Measurements from ENCODE around the gene CDK12.

CDK12 gene

DNA sequence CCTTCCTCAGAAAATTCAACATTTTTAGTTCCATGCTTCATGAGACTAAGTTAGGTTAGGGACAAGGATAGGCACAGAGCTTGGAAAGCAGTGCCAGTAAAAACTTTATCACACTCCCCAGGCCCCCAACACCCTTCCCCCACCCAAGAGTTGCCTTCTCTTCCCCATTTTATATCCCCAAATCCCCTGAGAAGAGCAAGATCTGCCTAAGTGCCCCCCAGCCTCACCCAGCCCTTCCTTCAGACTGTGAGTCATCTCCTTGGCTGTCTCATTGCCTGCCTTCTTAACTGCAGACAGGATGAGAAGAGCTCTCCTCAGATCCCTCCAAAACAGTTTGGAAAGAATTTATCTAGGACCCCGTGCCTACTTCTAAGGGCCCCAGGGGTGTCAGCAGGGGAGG is 90.6 kb downstream of the CDK12 start:
- DNase-seq = no peak

DNA sequence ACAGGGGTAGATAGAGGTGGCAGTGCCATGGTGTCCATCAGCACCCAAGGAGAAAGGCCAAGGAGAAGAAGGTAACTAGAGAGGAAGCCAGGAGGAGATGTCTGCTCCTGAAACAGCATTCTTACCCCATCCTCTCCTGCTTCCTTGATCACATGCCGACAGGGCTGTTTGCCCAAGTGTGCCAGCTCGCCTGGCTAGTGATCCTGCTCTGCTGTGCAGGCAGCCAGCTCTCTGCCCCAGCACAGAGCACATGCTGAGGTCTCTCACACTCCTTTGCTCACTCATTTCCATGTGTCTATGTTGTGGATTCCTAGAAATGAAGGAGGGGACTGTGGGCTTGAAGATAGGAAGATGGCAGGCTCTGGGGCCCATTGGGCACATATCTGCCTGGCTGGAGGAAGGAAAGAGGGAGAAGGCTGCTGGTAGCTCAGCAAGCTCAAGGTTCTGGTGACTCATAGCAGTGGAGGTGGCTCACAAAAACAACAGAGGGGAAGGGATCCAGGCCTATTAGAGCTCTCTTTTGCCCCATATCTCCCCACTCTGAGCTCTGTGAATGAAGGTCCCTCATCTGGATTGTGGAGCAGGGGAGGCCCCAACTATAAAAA is 92.2 kb downstream of the CDK12 start:
- no peak for DNase-seq

DNA sequence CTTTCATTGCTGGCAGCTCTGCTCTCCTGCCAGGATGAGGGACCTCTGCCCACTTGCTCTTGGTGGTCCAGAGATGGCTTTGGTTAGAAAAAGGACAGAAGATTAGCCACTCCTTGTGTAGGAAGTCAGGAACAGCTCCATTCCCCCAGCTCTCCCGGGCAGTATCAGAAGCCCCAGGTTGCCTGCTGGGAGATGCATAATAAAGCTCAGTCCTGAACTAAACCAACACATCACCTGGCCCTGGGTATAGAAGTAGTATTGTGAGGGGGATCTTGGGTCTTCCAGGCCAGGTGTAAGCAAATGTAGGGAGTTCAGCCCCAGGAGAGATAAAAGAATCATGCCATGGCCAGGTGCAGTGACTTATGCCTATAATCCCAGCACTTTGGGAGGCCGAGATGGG is 94.1 kb downstream of the CDK12 start:
- DNase-seq = peak; percentile 28

DNA sequence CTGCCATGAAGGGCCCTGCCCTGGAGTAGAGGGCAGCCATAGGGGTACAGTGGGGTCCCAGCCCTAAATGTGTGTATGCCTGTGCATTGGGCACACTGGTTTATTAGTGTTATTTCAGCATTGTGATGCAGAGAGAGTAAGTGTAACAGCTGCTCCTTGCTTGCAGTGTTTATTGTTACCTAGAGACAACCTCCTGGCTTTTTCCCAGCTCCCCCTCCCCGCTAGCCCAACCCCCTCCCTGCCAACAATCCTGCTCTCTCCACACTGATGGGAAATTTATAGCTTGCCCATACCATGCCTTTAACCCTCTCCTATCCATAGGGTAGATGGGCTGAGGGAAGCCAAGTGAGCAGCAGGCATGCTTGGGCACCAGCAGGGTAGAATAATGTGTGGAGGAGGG is 95.1 kb downstream of the CDK12 start:
- no peak for DNase-seq

DNA sequence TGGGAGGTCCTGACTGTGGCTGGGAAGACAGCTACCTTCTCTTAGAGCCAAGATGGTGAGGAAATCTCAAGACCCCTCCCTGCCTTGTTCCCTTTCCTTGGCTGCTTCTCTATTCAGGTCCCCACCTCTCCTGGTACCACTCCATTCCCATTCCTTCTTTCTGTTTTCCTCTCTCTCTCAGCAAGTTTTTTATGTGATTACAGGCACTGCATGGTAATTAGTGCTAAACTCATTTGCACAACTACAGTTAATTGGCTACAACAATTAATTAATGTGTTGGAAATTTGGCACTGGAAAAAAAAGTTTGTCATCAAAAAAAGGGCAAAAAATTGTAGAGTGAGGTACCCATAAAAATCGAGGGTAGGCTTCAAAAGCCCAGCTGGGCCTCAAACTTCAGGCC is 101.1 kb downstream of the CDK12 start:
- no peak for DNase-seq

DNA sequence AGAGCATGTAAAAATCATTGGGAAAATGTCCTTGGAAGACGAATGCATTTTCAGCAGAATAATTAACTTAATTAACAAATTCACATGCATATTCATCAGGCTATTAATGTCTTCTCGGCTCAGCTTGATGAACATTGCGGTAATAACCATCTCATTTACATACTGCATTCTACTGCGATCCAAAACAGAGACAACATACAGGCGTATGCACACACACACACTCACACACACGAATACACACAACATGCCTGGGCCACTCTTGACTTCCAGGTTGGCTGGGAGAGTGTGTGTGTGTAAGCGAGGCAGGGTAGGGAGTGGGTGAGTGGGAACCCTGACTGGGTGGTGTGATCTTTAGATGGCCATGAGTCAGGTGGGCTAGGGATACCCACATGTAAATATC is 101.7 kb downstream of the CDK12 start:
- no peak for DNase-seq

DNA sequence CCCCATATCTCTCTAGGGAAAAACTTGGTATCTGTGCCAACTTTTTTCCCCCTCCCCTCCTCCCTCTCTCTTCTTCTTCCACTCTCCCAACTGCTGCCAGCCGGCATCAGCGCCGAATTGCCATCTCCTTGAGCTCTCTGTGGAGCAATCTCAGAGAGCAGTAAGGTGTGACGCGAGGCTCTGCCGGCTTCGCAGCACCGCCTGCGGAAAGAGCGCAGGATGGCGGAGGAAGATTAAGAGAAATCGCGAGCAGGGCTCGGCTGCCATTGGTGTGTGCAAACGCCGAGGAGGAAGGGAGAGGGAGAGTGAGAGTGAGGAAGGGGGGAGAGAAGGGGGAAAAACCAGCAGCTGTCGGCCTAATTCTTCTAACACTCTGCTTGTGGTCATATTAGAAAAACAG is 102.2 kb downstream of the CDK12 start:
- no peak for DNase-seq

DNA sequence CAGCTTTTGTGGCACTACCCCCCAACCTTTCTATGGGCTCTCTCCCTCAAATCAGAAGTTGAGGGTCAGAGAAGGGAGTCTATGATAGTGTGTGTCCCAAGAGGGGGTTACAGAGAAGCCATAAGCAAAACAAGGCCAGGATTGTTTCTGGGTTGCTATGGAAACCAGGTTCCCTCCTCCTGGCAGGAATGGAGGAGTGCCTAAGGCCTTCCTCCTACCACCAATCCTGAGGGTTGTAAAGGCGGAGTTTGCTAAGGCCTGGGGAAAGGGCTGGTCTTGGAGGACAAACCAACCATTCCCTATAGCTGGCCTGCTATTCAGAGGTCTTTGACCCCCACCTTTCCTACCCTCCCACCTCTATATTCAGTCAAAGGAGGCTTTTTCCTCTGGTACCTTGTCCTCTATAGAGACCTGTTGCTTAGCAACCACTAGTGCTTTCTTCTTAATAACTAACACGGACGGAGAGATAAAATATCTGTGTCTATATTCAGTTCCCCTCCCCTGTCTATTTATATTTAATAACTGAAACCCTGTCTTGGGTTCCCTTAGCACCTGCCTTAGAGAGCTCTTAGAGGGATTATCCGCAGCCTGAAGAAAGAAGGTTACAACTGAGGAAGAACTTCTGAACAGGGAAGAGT is 103.0 kb downstream of the CDK12 start:
- no peak for DNase-seq

DNA sequence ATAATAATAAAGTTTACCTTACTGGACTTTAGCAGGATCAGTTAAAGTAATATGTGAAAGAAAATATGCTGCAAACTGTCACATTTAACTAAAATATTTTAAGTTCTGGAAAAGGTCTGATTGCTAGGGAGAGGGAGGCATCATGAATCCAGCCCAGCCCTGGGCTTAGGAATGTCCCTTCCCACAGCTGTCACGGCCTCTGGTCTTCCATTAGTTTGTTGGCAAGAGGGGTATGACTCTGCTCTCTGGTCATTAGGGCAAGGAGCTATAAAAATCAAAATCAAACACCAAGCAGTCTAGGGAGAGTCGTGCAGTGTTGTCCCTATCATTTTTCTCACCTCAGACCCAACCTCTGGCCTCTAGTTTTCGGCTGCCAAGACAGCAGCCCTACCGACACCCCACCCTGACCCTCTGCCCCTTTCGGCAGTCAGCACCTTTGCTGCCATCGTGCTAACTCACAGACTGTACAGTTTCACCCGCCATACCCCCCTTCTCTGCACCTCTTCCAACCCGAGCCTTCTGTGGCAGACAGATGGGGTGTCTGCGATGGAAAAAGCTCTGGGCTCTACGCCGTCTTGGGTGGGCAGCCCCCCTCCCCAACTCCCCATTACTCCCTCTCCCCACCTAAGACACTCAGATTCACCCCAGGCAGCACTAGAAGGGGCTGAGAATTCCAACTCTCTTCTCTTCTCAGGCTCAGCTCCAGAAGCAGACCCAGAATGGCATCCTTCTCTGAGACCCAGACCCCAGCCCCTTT is 105.0 kb downstream of the CDK12 start:
- DNase-seq = no peak

DNA sequence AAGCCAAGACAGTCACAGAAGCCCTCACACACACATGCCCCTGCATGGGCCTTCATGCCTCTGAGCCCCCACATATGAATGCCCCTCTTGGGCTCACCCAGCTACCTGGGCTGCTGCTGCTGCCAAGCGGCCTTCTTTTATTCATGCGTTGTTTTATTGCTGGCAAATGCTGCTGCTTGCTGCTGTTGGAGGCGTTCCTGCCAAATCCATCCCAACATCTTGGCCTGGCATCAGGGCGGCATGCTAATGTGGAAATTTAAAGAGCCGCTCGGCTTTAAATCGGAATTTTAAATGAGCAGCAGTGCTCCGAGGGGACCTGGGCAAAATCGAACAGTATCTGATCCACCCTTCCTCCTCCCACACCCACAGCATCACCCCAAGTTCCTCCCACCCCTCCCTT is 107.4 kb downstream of the CDK12 start:
- no peak for DNase-seq

DNA sequence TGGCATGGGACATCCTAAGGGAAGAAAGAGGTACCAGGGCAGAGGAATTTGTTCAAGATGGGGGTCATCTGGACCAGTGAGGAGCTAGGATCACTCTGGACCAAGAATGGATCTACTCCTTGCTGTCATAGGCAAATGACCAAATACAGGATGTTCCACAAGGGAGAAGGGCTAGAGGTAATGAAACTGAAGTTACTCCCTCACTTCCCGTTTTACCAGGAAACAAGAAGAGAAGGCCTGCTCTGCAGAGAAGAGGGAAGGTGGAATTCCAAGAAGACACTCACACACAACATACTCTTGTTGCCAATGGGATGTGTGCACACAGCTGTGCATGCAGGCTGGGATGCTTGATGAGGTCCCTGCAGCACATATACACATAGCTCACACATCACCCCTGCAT is 107.8 kb downstream of the CDK12 start:
- no peak for DNase-seq

DNA sequence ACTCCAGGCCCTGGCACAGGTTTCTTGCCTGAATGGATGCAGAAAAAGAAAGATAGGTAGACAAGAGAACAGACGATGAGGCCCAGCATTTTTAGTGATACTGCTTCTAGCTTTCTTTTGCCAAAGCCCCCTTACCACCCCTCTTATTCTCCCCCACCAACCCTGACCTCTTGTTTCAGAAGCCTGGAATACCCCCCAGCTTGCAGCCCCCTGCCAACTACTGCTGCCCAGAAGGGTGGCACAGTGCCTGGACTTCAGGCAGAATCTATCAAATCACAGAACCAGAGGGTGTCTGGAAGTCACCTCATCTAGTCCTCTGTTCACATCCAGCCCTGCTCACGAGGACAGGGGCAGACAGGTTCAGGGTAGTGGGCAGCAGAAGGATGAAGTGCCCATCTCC is 110.8 kb downstream of the CDK12 start:
- DNase-seq = no peak

DNA sequence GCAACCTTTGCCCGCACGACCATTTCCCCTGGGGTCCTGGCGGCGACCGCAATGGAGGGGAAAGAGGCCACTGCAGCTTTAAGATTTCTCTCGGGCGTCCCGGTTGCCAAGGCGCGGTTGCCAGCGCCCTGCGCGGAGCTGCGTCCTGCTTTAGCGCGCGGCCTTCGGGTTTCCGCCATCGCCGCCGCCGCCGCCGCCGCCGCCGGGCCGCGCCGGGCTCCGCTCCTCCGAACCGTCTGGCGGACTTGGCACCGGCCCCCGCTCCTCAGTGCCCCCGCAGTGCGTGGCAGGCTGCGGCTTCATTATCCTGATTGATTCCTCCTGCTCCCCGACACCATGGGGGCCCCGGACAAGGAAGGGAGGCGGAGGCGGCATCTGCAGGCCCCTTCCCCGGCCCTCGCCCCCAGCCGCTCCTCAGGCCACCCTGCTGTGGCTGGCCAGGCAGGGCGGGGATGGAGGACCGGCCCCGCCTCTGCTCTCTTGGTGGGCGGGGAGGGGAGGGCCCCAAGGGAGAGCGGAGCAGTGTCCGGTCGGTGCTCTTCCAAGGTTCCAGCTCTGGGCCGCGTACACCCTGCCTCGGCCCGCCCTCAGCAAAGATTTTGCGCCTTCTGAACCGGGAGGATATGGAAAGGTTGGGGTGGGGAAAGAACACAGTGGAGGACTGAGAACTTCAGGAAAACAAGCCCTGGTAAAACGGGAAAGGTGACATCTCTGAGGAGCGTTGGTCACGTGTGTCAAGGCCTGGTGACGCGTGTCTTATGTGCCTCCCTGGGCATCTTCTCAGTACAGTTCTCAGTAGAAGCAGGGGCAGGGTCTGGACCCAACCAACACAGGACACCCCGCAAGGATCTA is 112.4 kb downstream of the CDK12 start:
- peak; percentile 22 for DNase-seq

DNA sequence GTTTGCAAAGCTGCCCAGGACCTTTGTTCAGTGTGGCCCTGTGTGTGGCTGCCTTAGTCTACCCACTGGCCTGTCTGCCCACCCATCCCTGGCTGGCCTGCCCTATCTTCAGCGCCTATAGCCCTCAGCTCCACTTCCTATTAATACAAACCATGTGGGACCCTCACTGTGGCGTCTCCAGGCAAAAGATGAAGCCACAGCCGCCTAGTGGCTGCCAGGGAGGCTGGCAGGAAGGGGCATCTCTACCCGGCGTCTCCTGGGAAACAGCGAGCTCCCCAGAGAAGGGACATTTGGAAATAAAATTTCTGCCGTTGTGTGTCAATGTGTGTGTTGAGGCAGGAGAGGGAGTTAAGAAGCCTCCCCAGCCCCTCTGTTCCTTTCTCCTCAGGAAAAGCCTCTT is 114.9 kb downstream of the CDK12 start:
- DNase-seq = no peak

DNA sequence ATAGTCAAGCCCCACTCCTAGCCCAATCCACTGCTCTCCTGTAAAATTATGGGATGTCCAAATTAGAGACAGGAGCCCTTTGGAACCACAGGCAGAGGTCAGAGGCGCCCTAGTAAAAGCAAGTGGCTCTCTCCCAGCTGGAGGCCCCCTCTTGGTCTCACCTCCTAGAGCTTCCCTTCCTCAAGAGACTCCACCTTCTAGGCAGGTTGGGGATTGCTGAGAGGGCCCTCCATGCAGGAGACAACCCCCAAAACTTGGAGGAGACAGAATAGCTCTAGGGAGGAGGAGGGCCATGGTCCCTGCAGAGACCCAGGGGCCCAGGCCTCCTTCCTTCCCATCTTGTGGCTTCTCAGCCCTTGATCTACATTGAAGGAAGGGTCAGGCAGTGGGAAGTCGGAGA is 117.0 kb downstream of the CDK12 start:
- DNase-seq = no peak

DNA sequence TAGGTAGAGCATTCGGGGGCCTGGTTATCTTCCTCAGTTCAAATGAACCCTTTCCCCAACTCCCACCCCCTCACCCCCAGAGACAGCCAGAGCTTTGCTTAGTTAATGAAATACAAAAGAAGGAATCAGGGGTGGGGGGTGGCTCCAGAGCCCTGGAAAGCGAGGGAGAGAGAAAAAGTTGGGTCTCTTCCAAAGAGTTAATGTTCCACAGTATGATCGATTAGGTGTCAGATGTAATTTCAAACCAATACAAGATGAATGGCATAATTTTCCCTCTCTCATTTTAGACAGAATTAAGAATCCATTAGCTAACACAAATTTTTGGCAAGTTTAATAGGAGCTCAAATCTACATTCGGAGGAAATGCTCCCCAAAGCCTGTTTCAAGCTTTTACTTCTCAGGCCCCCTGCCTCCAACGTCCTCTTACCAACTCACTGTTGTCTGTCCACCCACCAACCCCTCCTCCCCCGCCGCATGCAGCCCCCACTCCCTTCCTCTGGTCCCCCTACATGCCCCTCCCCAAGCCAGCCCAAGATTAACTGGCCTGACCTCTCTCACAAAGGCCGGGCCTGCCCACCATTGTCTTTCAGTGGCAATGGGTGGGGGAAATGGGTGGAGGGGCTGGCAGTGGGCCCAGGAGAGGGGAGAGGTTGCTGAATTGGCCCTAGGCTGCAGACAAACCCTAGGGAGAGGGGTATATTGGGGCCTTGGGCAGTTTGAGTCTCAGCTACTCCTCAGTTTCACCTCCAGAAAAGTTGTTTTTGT is 118.2 kb downstream of the CDK12 start:
- no peak for DNase-seq

DNA sequence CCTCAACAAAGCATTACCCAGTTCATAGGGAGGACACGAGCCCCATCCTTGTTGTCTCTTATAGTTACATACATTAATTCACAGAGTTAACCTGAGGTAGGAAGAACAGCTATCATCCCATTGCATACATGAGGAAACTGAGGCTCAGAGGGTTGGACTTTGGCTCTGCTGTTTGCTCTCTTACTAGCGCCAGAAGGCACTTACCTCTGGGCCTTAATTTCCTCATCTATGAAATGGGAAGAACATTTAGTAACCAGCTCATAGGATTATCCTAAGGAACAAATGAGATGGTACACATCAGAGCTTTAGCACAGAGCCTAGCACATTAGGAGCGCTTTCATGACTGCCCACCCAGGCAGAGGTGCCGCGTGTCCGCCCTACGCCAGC is 118.8 kb downstream of the CDK12 start:
- no peak for DNase-seq

DNA sequence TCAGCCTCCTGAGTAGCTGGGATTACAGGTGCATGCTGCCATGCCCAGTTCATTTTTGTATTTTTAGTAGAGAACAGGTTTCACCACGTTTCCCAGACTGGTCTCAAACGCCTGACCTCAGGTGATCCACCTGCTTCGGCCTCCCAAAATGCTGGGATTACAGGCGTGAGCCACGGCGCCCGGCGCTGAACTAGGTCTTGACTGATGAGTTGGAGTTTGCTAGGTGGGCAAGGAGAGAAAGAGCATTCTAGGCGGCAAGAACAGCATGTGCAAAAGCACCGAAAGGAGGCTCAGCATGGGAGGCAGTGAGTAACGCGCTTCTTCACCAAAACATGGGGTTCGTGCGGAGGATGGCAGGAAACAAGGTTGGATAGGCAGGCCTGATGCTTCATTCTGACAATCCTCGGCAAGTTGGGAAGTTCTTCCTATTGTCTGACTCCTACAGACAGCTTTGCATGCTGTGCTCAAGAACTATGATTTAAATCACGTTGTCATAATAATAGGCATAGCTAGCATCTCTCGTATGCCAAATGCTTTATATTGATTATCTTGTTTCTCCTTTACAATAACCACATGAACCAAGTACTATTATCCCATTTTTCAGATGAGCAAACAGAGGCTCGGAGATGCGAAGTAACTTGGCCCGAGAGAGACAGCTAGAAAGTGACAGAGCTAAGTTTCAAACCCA is 119.9 kb downstream of the CDK12 start:
- DNase-seq = no peak

DNA sequence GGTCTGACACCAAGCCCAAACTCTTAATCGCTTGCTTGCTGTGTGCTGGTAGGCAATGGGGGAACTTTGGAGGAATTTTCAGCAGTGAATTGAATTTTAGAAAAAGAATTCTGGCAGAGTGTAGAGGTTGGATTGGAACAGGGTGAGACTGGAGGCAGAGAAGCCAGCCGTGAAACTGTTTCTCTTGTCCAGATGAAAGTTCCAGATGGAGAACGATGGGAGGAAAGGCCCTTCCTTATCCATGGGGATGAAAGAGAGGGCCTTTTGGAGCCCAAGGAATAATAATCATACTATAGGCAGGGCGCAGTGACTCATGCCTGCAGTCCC is 120.4 kb downstream of the CDK12 start:
- DNase-seq = no peak

DNA sequence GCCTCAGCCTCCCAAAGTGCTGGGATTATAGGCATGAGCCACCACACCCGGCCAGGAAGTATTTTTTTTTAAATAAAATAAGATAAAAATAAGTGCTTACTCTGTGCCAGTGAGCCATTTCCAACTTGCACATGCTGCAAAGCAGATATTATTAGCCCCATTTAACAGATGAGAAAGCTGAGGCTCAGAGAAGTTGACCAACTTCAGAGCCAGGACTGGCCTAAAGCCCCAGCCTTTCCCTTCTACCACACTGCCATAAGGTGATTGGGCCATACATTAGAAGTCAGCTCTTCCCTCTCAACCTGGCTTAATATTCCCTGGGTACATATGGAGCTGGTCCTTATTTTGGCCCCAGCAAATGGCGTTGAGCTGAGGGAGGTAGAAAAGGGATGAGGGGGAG is 121.4 kb downstream of the CDK12 start:
- no peak for DNase-seq
